ENCODE measurements around the gene SLC1A4.
"Not testable (repeated sequence)": the region's sequence is repeated elsewhere in the genome, so short reads cannot be mapped to it uniquely, and the experiment has no call there.

Gene SLC1A4

GRCh38 chr2:64996871-64997307 is 7.7 kb downstream of the SLC1A4 start:
- no peak for DNase-seq

- DNase-seq: no peak
Measured at GRCh38 chr2:64998658-64999061, 9.5 kb downstream of the SLC1A4 start.

GRCh38 chr2:64999754-65000153 is 10.6 kb downstream of the SLC1A4 start:
- DNase-seq: no peak

GRCh38 chr2:65000644-65001043 is 11.4 kb downstream of the SLC1A4 start:
- no peak for DNase-seq

GRCh38 chr2:65003037-65003436 is 13.8 kb downstream of the SLC1A4 start:
- no peak for DNase-seq

- not testable (repeated sequence) for DNase-seq
Measured at GRCh38 chr2:65004232-65004631, 15.0 kb downstream of the SLC1A4 start.

- no peak for DNase-seq
Measured at GRCh38 chr2:65013776-65014175, 24.6 kb downstream of the SLC1A4 start.

- DNase-seq: no peak
Measured at GRCh38 chr2:65015731-65016130, 26.5 kb downstream of the SLC1A4 start.

GRCh38 chr2:65016789-65017188 is 27.6 kb downstream of the SLC1A4 start:
- no peak for DNase-seq

- DNase-seq: no peak
Measured at GRCh38 chr2:65017335-65017734, 28.1 kb downstream of the SLC1A4 start.

GRCh38 chr2:65018141-65018582 is 29.0 kb downstream of the SLC1A4 start:
- DNase-seq: no peak

- no peak for DNase-seq
Measured at GRCh38 chr2:65019010-65019409, 29.8 kb downstream of the SLC1A4 start.

- DNase-seq: no peak
Measured at GRCh38 chr2:65019675-65020195, 30.5 kb downstream of the SLC1A4 start.

- not testable (repeated sequence) for DNase-seq
Measured at GRCh38 chr2:65020251-65020650, 31.1 kb downstream of the SLC1A4 start.

GRCh38 chr2:65020943-65021528 is 31.8 kb downstream of the SLC1A4 start:
- DNase-seq: no peak

GRCh38 chr2:65021709-65022108 is 32.5 kb downstream of the SLC1A4 start:
- no peak for DNase-seq

GRCh38 chr2:65022189-65022588 is 33.0 kb downstream of the SLC1A4 start:
- DNase-seq: no peak

- DNase-seq: no peak
Measured at GRCh38 chr2:65023742-65024141, 34.5 kb downstream of the SLC1A4 start.

- no peak for DNase-seq
Measured at GRCh38 chr2:65024149-65024829, 35.1 kb downstream of the SLC1A4 start.

- no peak for DNase-seq
Measured at GRCh38 chr2:65025453-65026123, 36.4 kb downstream of the SLC1A4 start.

GRCh38 chr2:65026154-65026553 is 37.0 kb downstream of the SLC1A4 start:
- no peak for DNase-seq

- no peak for DNase-seq
Measured at GRCh38 chr2:65026704-65027464, 37.7 kb downstream of the SLC1A4 start.

GRCh38 chr2:65027616-65028244 is 38.5 kb downstream of the SLC1A4 start:
- DNase-seq: no peak

Data from stimulated activated CD4-positive, alpha-beta T cell treated with anti-CD3 and anti-CD28 coated beads, Interleukin-4, amount 100 ng/mL, for 24 hours (primary cell).